Keratinocyte (primary cell): ENCODE measurements around the gene CBX3.

ENCODE experiments used
- CTCF ChIP-seq, 3 experiments: IDR thresholded peaks in 1 of 3; conservative IDR thresholded peaks in 1 of 3; optimal IDR thresholded peaks in 1 of 3; 2 replicates in 2 of 3; 3 replicates in 1 of 3; pipeline versions ENCODE3 to v1.5.1; 2011; ENCODE audit warnings: low read length in 3 of 3, mild to moderate bottlenecking in 3 of 3, moderate library complexity in 2 of 3, control low read depth in 1 of 3, inconsistent platforms in 1 of 3; ENCODE audit not compliant: insufficient read depth in 2 of 3; ENCODE audit errors: extremely low read depth in 1 of 3
- EZH2 ChIP-seq: IDR thresholded peaks from one replicate; pipeline ENCODE4 v1.6.1; 2012; ENCODE audit warnings: inconsistent platforms, mild to moderate bottlenecking, low read length, moderate library complexity

- TF ChIP-seq CTCF (optimal IDR thresholded peaks at IDR 0.05 in 1 of 3, IDR thresholded peaks at IDR 0.05 in 1 of 3, conservative IDR thresholded peaks at IDR 0.05 in 1 of 3; ENCODE audit: extremely low read depth in 1 of 3, insufficient read depth in 2 of 3, low read length in 3 of 3) (no peak), EZH2 (no peak)
Measured at GRCh38 chr7:26224359-26224758, 22.8 kb downstream of the CBX3 start.
